Spinal cord (tissue), 10 donors: Measurements from ENCODE around the gene DNASE1L2. TPM values are rescaled to one million over a fixed set of nuclear protein-coding genes. Genes with fewer than 3 reads are reported as not detected.
"Not testable (repeated sequence)": the region's sequence is repeated elsewhere in the genome, so short reads cannot be mapped to it uniquely, and the experiment has no call there.

ENCODE experiments used
- DNase-seq, 6 donors: peaks; one replicate each; pipeline versions ENCODE4 v3.0.0 to v3.0.0-alpha.2; 2013 to 2015; ENCODE audit warnings: low spot score in 6 of 6, low read depth in 4 of 6
- H3K27ac ChIP-seq: one replicate; pipeline ENCODE4 v1.5.1; 2013; ENCODE audit warnings: low read depth, low read length, control low read depth
- H3K27me3 ChIP-seq: one replicate; pipeline ENCODE4 v1.6.1; 2013; ENCODE audit warnings: low read length; ENCODE audit not compliant: control insufficient read depth, insufficient read depth
- H3K36me3 ChIP-seq: one replicate; pipeline ENCODE4 v1.6.1; 2013; ENCODE audit warnings: low read length; ENCODE audit not compliant: control insufficient read depth, insufficient read depth
- H3K4me1 ChIP-seq: one replicate; pipeline ENCODE4 v1.6.1; 2013; ENCODE audit warnings: low read length; ENCODE audit not compliant: control insufficient read depth, insufficient read depth
- H3K4me3 ChIP-seq: one replicate; pipeline ENCODE4 v1.5.1; 2013; ENCODE audit warnings: low read depth, low read length, control low read depth
- H3K9me3 ChIP-seq: one replicate; pipeline ENCODE4 v1.6.1; 2013; ENCODE audit warnings: low read length; ENCODE audit not compliant: control insufficient read depth, insufficient read depth
- WGBS: methylation state at CpG from one replicate; pipeline ENCODE4 v1.1.5; 2013; ENCODE audit warnings: missing lambda C conversion rate; ENCODE audit not compliant: insufficient coverage; 5-methylcytosine and 5-hydroxymethylcytosine counted together
- polyA plus RNA-seq, 2 donors: library from polyadenylated mRNA; unstranded; fragments of 120-200 nt; gene quantifications; one replicate each; pipeline ENCODE4 v1.2.1, GENCODE V29; 2013; ENCODE audit not compliant: insufficient read length in 2 of 2
- total RNA-seq, 2 donors: library from RNA; depleted of rRNA in 1 of 2; stranded (reverse); fragments of 120-200 nt in 1 of 2; fragments of >200 nt in 1 of 2; gene quantifications; one replicate each; pipeline versions ENCODE4 v1.2.3 to v1.2.4, GENCODE V29; 2013 to 2014
- donor health status: healthy.

The DNASE1L2 gene
- total and polyA plus RNA-seq, 4 donors, result 1.9 to 6.1 (median 3.9) TPM

- no peaks in the 10 kb centered on the region for H3K9me3 ChIP-seq
- no peak overlapping the region for H3K27ac ChIP-seq
- DNase-seq, result no peak
- H3K4me3 ChIP-seq, result no peak overlapping the region
- no peaks in the 10 kb centered on the region for H3K36me3 ChIP-seq
- 81% methylated on average over 4 of the region's 6 CpGs for WGBS
- peaks cover 18% of the 10 kb centered on the region for H3K4me1 ChIP-seq
- H3K27me3 ChIP-seq, result peaks cover 3% of the 10 kb centered on the region
Measured at GRCh38 chr16:2200313-2200712, 35.9 kb upstream of the DNASE1L2 start.

GRCh38 chr16:2203119-2203688 lies 33.0 kb upstream of the DNASE1L2 start:
- 100% methylated on average over 3 of the region's 8 CpGs for WGBS
- Histone ChIP-seq H3K4me1 (peaks cover 27% of the 10 kb centered on the region), H3K36me3 (peaks cover 22% of the 10 kb centered on the region)
- not testable (repeated sequence) for H3K27me3 ChIP-seq, DNase-seq, H3K4me3 ChIP-seq, H3K9me3 ChIP-seq, H3K27ac ChIP-seq

- peak overlapping the region; percentile 90 for H3K4me3 ChIP-seq
- H3K36me3 ChIP-seq, result peaks cover 35% of the 10 kb centered on the region
- H3K27ac ChIP-seq, result peak overlapping the region; percentile 95
- WGBS, result 88% methylated on average over 9 of the region's 13 CpGs
- H3K9me3 ChIP-seq, result no peaks in the 10 kb centered on the region
- peaks cover 28% of the 10 kb centered on the region for H3K4me1 ChIP-seq
- DNase-seq, result no peak
- no peaks in the 10 kb centered on the region for H3K27me3 ChIP-seq
Measured at GRCh38 chr16:2204416-2205103, 31.7 kb upstream of the DNASE1L2 start.

DNA sequence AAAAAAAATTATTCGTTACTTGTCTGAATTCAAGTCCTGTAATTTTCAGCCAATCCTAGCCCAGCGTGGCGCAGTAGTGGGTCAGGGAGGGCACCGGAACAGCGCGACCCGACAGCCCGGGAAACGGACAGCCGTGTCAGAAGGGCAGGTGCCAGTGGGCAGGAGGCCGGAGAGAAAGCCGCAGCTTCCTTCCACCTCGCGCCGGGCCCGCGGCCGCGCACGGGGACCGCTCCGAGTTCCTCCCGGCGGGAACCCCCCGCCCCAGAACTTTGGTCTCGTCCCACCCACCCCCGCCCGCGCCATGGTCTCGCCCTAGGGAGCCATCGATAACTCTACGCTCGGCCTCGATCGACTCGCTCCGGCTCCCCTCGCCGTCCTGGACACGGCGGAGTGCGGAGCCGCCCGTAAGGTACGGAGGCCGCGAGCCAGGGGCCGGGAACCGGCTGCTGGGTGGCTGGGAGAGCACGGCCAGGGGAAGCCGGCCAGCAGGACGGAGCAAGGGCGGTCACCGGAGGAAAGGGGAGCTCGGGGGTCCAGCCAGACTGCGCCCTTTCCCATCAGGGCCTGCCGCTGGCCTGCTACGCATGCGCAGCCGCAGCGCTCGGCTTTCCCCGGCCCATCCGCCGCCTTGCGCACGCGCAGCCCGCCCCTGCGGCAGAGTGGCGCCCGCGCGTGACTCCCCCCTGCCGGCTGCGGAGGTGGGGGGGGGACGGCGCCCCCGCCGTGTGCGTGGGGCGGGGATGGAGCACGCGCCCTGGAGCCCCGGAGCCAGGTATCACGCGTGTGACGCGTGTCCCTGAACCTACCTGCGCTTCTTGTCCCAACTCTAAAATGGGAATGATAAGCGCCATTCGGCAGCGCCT lies 30.9 kb upstream of the DNASE1L2 start, which contains the start of gene MLST8:
Gene MLST8 (plus strand): TSS at position 351 of the 863 bp plus-strand sequence. CDS start 632 bp downstream, outside the sequence.
- H3K4me1 ChIP-seq, result peaks cover 30% of the 10 kb centered on the region
- H3K27me3 ChIP-seq, result no peaks in the 10 kb centered on the region
- H3K9me3 ChIP-seq, result no peaks in the 10 kb centered on the region
- peaks cover 43% of the 10 kb centered on the region for H3K36me3 ChIP-seq
- peak within 1 kb of the TSS; percentile 95 for H3K27ac ChIP-seq
- peak; percentile 78 to 97 (median 83) for DNase-seq
- H3K4me3 ChIP-seq, result peak within 1 kb of the TSS; percentile 90
- under 1% methylated on average over 89 of the region's 93 CpGs for WGBS

DNA sequence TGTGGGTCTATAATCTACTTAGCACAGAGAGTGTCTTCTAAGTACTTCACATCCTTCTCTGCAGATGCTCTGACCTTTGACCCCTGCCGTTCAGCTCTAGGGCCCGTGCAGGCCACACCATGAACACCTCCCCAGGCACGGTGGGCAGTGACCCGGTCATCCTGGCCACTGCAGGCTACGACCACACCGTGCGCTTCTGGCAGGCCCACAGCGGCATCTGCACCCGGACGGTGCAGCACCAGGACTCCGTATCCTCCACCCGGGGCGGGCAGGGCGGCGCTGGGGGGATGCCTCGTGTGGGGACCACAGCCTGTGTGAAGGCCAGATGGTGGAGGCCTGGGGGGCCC lies 30.3 kb upstream of the DNASE1L2 start:
- Histone ChIP-seq H3K9me3 (no peaks in the 10 kb centered on the region), H3K36me3 (peaks cover 49% of the 10 kb centered on the region), H3K27me3 (no peaks in the 10 kb centered on the region), H3K4me3 (peak overlapping the region; percentile 90), H3K27ac (peak overlapping the region; percentile 57), H3K4me1 (peaks cover 37% of the 10 kb centered on the region)
- 12% methylated on average over 16 of the region's 16 CpGs for WGBS
- no peak for DNase-seq

- DNase-seq, result no peak
- Histone ChIP-seq H3K27me3 (no peaks in the 10 kb centered on the region), H3K9me3 (no peaks in the 10 kb centered on the region), H3K4me1 (peaks cover 37% of the 10 kb centered on the region), H3K36me3 (peaks cover 54% of the 10 kb centered on the region), H3K4me3 (peak overlapping the region; percentile 90), H3K27ac (no peak overlapping the region)
- 90% methylated on average over 13 of the region's 18 CpGs for WGBS
Measured at GRCh38 chr16:2206420-2206779, 29.8 kb upstream of the DNASE1L2 start.

DNA sequence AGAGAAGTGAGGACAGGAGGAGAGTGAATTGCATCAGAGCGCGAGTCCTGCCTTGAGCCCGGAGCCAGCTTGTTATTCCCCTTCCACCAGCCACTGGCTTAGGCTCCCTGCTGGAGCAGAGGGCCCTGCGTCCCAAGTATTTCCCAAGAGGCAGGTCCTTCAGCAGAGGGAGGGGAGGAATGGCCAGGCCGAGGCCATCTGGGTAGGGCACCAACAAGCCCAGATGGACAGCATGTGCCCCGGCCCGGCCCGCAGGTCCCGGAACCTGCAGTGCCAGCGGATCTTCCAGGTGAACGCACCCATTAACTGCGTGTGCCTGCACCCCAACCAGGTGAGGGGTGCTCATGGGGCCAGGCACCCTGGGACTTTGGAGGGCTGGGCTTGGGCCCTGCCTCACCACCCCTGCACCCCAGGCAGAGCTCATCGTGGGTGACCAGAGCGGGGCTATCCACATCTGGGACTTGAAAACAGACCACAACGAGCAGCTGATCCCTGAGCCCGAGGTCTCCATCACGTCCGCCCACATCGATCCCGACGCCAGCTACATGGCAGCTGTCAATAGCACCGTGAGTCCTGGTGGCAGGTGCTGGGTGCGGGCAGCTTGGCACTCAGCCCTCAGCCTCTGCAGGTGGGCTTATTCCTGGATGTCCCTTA lies 29.3 kb upstream of the DNASE1L2 start:
- H3K9me3 ChIP-seq, result no peaks in the 10 kb centered on the region
- peaks cover 59% of the 10 kb centered on the region for H3K36me3 ChIP-seq
- no peak for DNase-seq
- H3K4me3 ChIP-seq, result no peak overlapping the region
- no peaks in the 10 kb centered on the region for H3K27me3 ChIP-seq
- no peak overlapping the region for H3K27ac ChIP-seq
- H3K4me1 ChIP-seq, result peaks cover 39% of the 10 kb centered on the region
- 89% methylated on average over 20 of the region's 23 CpGs for WGBS

DNA sequence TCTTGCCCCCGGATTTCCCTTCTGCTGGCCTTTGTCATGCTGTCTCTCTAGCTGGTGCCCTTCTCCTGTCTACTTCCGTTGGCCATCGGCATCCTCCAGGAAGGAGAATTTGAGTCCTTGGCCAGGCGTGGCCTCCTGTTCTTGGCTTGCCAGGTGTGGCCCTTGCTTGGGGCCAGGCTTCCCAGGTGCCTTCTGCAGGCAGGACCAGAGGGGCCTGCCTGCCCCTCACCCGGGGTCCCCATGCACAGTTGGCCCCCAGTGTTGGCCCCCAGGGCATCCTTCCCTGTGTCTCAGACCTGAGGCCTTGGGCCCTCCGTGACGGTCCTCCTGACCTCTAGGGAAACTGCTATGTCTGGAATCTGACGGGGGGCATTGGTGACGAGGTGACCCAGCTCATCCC lies 28.4 kb upstream of the DNASE1L2 start:
- peaks cover 68% of the 10 kb centered on the region for H3K36me3 ChIP-seq
- H3K27ac ChIP-seq, result no peak overlapping the region
- no peaks in the 10 kb centered on the region for H3K27me3 ChIP-seq
- H3K4me3 ChIP-seq, result no peak overlapping the region
- H3K9me3 ChIP-seq, result no peaks in the 10 kb centered on the region
- DNase-seq, result no peak
- 96% methylated on average over 9 of the region's 9 CpGs for WGBS
- H3K4me1 ChIP-seq, result peaks cover 48% of the 10 kb centered on the region

DNA sequence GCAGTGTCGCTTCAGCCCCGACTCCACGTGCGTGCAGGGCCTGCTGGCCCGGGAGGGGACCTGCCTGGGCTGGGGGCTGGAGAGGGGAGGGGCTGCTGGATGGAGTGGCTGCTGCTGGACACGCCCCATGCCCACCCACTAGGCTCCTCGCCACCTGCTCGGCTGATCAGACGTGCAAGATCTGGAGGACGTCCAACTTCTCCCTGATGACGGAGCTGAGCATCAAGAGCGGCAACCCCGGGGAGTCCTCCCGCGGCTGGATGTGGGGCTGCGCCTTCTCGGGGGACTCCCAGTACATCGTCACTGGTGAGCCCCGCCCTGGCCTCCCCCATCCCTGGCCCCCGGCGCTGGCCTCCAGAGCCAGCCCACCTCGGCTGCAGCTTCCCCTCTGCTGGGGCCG lies 27.9 kb upstream of the DNASE1L2 start:
- no peak overlapping the region for H3K4me3 ChIP-seq
- no peak overlapping the region for H3K27ac ChIP-seq
- peaks cover 53% of the 10 kb centered on the region for H3K4me1 ChIP-seq

More for the DNA sequence above, 27.9 kb upstream of the DNASE1L2 start:
- 76% methylated on average over 22 of the region's 23 CpGs for WGBS
- no peak for DNase-seq
- peaks cover 73% of the 10 kb centered on the region for H3K36me3 ChIP-seq
- no peaks in the 10 kb centered on the region for H3K9me3 ChIP-seq
- H3K27me3 ChIP-seq, result no peaks in the 10 kb centered on the region
